BLaER1 treated with 17β-estradiol and CSF1 and Interleukin-3, amounts not matched to agents 10 nM and 100 nM (cell line): ENCODE measurements around the gene PDE1A.

Experiments
- H3K27ac ChIP-seq, 11 experiments: shearing (Covaris generic); formaldehyde crosslinking; 2 replicates each; pipeline ENCODE4 v1.8.1; 2022
- H3K27me3 ChIP-seq, 11 experiments: shearing (Covaris generic); formaldehyde crosslinking; 2 replicates each; pipeline ENCODE4 v1.8.1; 2022
- H3K36me3 ChIP-seq, 11 experiments: shearing (Covaris generic); formaldehyde crosslinking; 2 replicates each; pipeline ENCODE4 v1.8.1; 2022
- H3K4me1 ChIP-seq, 10 experiments: shearing (Covaris generic); formaldehyde crosslinking; 2 replicates each; pipeline ENCODE4 v1.8.1; 2022
- H3K4me2 ChIP-seq, 11 experiments: shearing (Covaris generic); formaldehyde crosslinking; 2 replicates each; pipeline ENCODE4 v1.8.1; 2022
- H3K4me3 ChIP-seq, 10 experiments: shearing (Covaris generic); formaldehyde crosslinking; 2 replicates each; pipeline ENCODE4 v1.8.1; 2022
- H3K9ac ChIP-seq, 11 experiments: shearing (Covaris generic); formaldehyde crosslinking; 2 replicates each; pipeline ENCODE4 v1.8.1; 2022
- H3K9me3 ChIP-seq, 11 experiments: shearing (Covaris generic); formaldehyde crosslinking; replicated peaks in 1 of 11; 2 replicates each; pipeline ENCODE4 v1.8.1; 2022
- H4K20me1 ChIP-seq, 11 experiments: shearing (Covaris generic); formaldehyde crosslinking; 2 replicates each; pipeline ENCODE4 v1.8.1; 2022
- Cebpa-rat ChIP-seq, 11 experiments: shearing (Covaris generic); IDR thresholded peaks; 2 replicates each; pipeline ENCODE4 v1.8.1; 2022

The PDE1A gene

DNA sequence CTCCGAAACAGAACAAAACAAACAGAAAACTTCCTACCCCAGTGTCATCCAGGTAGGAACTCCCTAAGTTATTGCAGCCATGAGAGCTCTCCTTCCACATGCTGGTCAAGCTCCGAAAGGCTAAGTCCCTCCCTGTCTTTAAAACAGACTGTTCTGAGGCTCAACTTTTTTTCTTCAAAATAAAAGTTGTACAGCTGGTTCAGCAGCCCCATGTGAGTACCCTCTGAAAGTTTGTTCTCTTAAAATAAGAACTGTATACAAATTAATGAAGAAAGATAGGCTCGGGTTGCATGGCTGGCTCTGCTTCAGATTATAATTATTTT lies at the start of gene PDE1A:
PDE1A (minus strand) TSS at position 119 of the 323 bp plus-strand sequence.
- no peaks in the 10 kb centered on the region for H3K9me3 ChIP-seq
- no peaks in the 10 kb centered on the region for H3K4me1 ChIP-seq
- H3K36me3 ChIP-seq, result no peaks in the 10 kb centered on the region
- H3K4me3 ChIP-seq, result no peak within 1 kb of the TSS
- no peak for TF ChIP-seq Cebpa-rat (IDR thresholded peaks at IDR 0.05)
- no peak within 1 kb of the TSS for H3K27ac ChIP-seq
- H3K27me3 ChIP-seq, result no peaks in the 10 kb centered on the region
- H4K20me1 ChIP-seq, result no peaks in the 10 kb centered on the region
- H3K4me2 ChIP-seq, result no peak within 1 kb of the TSS
- H3K9ac ChIP-seq, result no peak within 1 kb of the TSS

DNA sequence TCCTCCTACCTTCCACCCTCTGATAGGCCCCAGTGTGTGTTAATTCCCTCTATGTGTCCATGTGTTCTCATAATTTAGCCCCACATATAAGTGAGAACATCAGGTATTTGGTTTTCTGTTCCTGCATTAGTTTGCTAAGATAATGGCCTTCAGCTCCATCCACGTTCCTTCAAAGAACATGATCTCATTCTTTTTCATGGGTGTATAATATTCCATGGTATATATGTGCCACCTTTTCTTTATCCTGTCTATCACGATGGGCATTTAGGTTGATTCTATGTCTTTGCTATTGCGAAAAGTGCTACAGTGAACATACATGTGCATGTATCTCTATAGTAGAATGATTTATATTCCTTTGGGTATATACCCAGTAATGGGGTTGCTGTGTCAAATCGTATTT lies 46.8 kb upstream of the PDE1A start:
- no peak overlapping the region for H3K4me2 ChIP-seq

DNA sequence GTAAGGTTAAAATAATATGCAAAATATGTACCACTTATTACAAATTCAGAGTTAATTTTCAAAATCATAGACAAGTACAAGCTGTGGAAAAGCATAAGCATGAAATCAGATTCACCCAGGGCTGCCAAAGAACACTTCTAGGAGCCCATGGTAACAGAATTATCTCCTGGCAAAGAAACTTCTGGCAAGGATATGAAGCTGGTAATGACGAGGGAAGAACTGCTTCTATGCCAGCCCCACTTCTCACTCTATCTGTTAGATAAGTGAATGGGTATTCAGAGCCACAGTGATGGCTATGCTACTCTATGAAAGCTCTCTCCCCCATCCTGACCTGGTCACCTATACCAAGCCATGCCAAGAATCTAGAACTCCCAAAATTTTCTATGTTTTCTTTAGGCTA lies 36.9 kb upstream of the PDE1A start:
- Histone ChIP-seq H4K20me1 (no peaks in the 10 kb centered on the region), H3K4me1 (no peaks in the 10 kb centered on the region), H3K27ac (no peak overlapping the region), H3K9me3 (peaks cover under 1 to 6% (median 4%) of the 10 kb centered on the region in 11 experiments; a peak in 17 of 22 replicates), H3K27me3 (no peaks in the 10 kb centered on the region), H3K36me3 (no peaks in the 10 kb centered on the region), H3K4me3 (no peak overlapping the region), H3K9ac (no peak overlapping the region), H3K4me2 (no peak overlapping the region)
- TF ChIP-seq Cebpa-rat (IDR thresholded peaks at IDR 0.05), result no peak

More for the DNA sequence above, 46.8 kb upstream of the PDE1A start:
- Histone ChIP-seq H3K4me1 (no peaks in the 10 kb centered on the region), H3K36me3 (no peaks in the 10 kb centered on the region), H3K4me3 (no peak overlapping the region), H3K9ac (no peak overlapping the region), H3K27ac (no peak overlapping the region), H3K9me3 (peaks cover 6 to 17% (median 12%) of the 10 kb centered on the region in 11 experiments; a peak in 20 of 22 replicates), H3K27me3 (no peaks in the 10 kb centered on the region), H4K20me1 (no peaks in the 10 kb centered on the region)
- no peak for TF ChIP-seq Cebpa-rat (IDR thresholded peaks at IDR 0.05)

DNA sequence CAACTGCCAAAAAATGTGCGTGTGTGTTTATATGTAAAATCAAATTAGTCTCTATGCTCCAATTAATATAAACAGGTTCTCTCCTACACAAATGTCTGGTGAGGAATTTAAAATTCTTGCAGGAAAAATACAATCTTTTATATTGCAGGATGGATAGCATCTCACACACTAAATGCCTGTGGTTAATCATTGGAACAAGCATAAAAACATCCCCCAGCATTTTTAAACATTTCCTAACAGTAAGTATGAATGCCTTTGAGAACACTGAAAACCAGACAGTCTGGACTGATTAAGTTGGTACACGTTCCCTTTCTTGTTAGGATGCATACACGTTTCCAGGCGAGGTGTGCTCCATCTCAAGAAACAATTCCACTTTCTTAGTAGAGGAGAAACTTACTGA lies 29.9 kb upstream of the PDE1A start:
- no peak overlapping the region for H3K27ac ChIP-seq
- TF ChIP-seq Cebpa-rat (IDR thresholded peaks at IDR 0.05), result no peak
- H3K27me3 ChIP-seq, result no peaks in the 10 kb centered on the region
- H4K20me1 ChIP-seq, result no peaks in the 10 kb centered on the region
- no peak overlapping the region for H3K4me3 ChIP-seq
- no peaks in the 10 kb centered on the region for H3K4me1 ChIP-seq
- no peaks in the 10 kb centered on the region for H3K36me3 ChIP-seq
- no peak overlapping the region for H3K4me2 ChIP-seq
- no peaks in the 10 kb centered on the region for H3K9me3 ChIP-seq
- no peak overlapping the region for H3K9ac ChIP-seq

DNA sequence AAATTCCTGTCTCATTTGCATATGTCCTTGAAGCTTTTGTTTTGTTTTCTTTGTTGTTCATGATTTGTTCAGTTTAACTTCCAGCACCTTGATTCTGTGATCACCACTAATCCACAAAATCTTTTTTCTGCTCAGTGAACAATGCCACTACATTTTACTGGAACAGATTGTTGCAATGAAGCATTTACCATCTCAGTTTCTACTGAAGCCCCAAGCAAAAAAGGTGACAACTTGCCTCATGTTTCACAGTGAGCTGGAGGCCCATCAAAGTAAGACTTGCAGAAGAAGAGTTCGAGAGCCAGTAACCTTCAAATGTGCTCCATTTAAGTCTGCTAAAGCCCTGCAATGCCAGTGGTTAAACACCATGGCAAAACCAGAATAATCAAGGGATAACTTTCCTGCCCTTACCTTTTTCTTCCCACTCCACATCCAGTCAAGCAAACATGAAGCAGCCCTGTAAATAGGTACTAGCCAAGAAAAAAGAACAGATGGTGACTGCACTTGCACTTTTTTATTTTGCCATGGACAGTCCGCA lies 25.7 kb upstream of the PDE1A start:
- H4K20me1 ChIP-seq, result no peaks in the 10 kb centered on the region
- H3K4me2 ChIP-seq, result no peak overlapping the region
- no peaks in the 10 kb centered on the region for H3K27me3 ChIP-seq
- no peak overlapping the region for H3K9ac ChIP-seq
- H3K4me3 ChIP-seq, result no peak overlapping the region
- no peaks in the 10 kb centered on the region for H3K9me3 ChIP-seq
- H3K36me3 ChIP-seq, result no peaks in the 10 kb centered on the region
- TF ChIP-seq Cebpa-rat (IDR thresholded peaks at IDR 0.05), result no peak
- H3K4me1 ChIP-seq, result no peaks in the 10 kb centered on the region
- H3K27ac ChIP-seq, result no peak overlapping the region

DNA sequence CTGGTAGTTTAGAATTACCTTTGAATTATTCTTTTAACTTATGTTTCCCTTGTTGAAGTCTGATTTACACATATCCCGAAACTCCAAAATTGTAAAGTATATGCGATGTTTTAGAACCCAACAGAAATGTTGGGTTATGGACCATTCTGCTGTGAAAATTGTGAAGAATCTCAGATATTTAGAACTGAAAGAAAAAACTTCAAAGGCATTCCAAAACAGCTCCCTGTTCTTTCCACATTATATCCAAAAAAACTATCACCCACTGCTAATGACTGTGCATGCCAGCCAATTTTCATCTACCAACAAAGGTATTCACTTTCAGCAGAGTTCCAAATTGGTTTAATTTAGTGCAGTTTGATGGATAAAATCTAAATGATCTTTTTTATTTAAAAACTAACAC lies 21.5 kb upstream of the PDE1A start:
- H3K4me2 ChIP-seq, result no peak overlapping the region
- H3K4me3 ChIP-seq, result no peak overlapping the region
- H3K36me3 ChIP-seq, result no peaks in the 10 kb centered on the region
- TF ChIP-seq Cebpa-rat (IDR thresholded peaks at IDR 0.05), result no peak
- no peaks in the 10 kb centered on the region for H3K4me1 ChIP-seq
- H3K27me3 ChIP-seq, result no peaks in the 10 kb centered on the region
- no peak overlapping the region for H3K9ac ChIP-seq
- H3K9me3 ChIP-seq, result peaks cover 0 to 7% (median 5%) of the 10 kb centered on the region in 11 experiments; a peak in 8 of 22 replicates
- no peak overlapping the region for H3K27ac ChIP-seq
- H4K20me1 ChIP-seq, result no peaks in the 10 kb centered on the region

DNA sequence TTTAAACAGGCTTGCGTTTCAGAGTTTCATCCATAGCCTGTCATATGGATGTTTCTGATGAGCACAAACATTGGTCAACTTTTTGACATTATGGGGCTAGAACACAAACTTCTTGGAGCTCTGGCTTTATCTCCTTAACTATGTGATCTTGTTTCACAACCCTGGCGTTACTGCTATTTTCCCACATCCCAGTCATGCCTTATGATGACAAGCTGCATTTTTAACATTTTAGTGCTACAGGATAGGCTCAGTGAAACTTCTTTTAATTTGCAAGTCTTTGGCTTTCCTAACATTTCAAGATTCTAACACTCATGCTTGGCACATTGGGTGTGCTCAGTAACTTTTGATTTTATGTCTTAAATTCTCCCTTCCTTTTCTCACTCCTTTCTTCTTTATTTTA lies 21.0 kb upstream of the PDE1A start:
- Histone ChIP-seq H3K4me1 (no peaks in the 10 kb centered on the region), H3K9ac (no peak overlapping the region), H3K9me3 (peaks cover 0 to 10% (median 7%) of the 10 kb centered on the region in 11 experiments; a peak in 8 of 22 replicates), H3K4me2 (no peak overlapping the region), H3K36me3 (no peaks in the 10 kb centered on the region), H3K27ac (no peak overlapping the region), H4K20me1 (no peaks in the 10 kb centered on the region), H3K4me3 (no peak overlapping the region), H3K27me3 (no peaks in the 10 kb centered on the region)
- TF ChIP-seq Cebpa-rat (IDR thresholded peaks at IDR 0.05), result no peak

DNA sequence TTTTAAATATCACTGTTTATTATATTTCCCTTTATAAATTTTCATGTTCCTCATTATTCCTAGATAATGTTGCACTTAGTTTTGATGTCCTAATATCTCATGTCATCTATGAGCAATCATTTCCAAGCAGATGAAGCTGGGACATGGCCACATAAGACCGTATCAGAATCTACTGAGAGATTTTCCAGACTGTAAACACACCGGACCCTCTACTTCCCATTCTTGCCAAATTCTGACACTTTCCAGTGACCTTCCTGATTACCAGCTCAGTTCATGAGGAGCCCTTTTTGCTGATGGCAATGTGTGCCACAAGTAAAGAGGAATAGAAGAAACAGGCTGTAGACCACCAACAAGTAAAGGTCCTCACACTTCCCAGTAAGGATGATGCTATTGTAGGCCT lies 20.3 kb upstream of the PDE1A start:
- Histone ChIP-seq H3K9ac (no peak overlapping the region), H3K4me2 (no peak overlapping the region)

DNA sequence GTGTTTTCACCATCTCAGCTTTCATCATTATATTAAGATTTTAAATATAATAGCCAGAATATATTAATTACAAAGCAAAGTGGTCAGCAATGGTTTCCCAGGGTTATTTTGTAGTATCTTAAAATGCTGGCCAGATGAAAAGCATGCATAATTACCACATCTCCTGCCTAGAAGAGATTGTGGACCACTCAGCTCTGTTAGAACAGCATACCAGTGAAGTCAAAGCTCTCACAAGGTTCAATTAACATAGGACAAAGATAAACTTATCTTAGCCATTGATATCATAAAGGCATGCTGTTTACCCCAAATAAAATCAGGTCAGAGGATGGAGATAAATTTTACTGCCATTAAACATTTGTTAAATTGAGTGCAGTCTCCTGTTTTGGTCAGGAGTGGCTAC lies 19.3 kb upstream of the PDE1A start:
- Histone ChIP-seq H3K4me3 (no peak overlapping the region), H3K36me3 (no peaks in the 10 kb centered on the region), H3K27me3 (no peaks in the 10 kb centered on the region), H3K4me2 (no peak overlapping the region), H3K4me1 (no peaks in the 10 kb centered on the region), H3K9me3 (peaks cover 0 to 10% (median 7%) of the 10 kb centered on the region in 11 experiments; a peak in 8 of 22 replicates), H3K9ac (no peak overlapping the region), H4K20me1 (no peaks in the 10 kb centered on the region), H3K27ac (no peak overlapping the region)
- no peak for TF ChIP-seq Cebpa-rat (IDR thresholded peaks at IDR 0.05)

More for the DNA sequence above, 20.3 kb upstream of the PDE1A start:
- no peaks in the 10 kb centered on the region for H3K4me1 ChIP-seq
- no peak for TF ChIP-seq Cebpa-rat (IDR thresholded peaks at IDR 0.05)
- H3K9me3 ChIP-seq, result peaks cover 0 to 10% (median 7%) of the 10 kb centered on the region in 11 experiments; a peak in 8 of 22 replicates
- no peak overlapping the region for H3K4me3 ChIP-seq
- H3K36me3 ChIP-seq, result no peaks in the 10 kb centered on the region
- H3K27ac ChIP-seq, result no peak overlapping the region
- H4K20me1 ChIP-seq, result no peaks in the 10 kb centered on the region
- no peaks in the 10 kb centered on the region for H3K27me3 ChIP-seq

DNA sequence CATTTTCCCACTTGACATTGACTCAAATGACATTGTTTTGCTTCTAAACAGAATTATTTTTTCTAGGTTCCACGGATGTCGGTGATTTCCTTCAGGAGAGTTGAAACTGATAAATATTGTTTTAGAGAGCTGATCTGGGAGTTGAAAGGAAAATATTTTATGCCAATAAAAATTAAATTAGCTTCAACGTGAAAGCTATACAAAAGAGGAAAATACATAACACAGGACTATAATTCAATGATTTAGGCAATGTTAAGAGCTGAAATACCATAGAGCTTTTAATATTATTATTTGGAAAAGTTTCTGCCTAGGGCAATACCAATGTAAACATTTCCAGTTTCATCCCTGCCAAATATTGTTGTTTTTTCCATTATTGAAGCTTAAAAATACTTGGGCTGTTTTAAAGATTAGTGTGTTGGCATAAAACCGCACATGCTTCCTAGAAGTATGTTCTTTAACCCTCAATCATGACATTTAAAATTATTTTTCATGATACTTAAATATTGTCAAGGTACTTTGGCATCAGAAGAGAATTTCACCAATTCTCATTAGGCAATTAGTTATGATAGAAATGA lies 18.6 kb upstream of the PDE1A start:
- Histone ChIP-seq H3K27me3 (no peaks in the 10 kb centered on the region), H3K4me3 (no peak overlapping the region; a peak in 1 of 20 replicates), H3K27ac (no peak overlapping the region), H3K9ac (no peak overlapping the region), H3K4me1 (no peaks in the 10 kb centered on the region), H3K9me3 (peaks cover 0 to 10% (median 7%) of the 10 kb centered on the region in 11 experiments; a peak in 8 of 22 replicates), H4K20me1 (no peaks in the 10 kb centered on the region), H3K36me3 (no peaks in the 10 kb centered on the region), H3K4me2 (no peak overlapping the region)
- TF ChIP-seq Cebpa-rat (IDR thresholded peaks at IDR 0.05), result no peak
